ENCODE results near the gene GDNF.

GRCh38 chr5:37804401-37804800 lies 35.4 kb downstream of the GDNF start:
- TF ChIP-seq CTCF (IDR thresholded peaks at IDR 0.05) (no peak), POLR2A (IDR thresholded peaks at IDR 0.05; ENCODE audit: low read depth) (no peak), POLR2AphosphoS5 (IDR thresholded peaks at IDR 0.05) (no peak), EP300 (IDR thresholded peaks at IDR 0.05) (no peak)
